KOPT-K1 (cell line): ENCODE measurements around the gene GRIK2.

ENCODE experiments used
- H3K27ac ChIP-seq: fragments of 200-600 bp; sonication (generic); 2 replicates; pipeline ENCODE4 v1.5.1; 2016; ENCODE audit warnings: antibody characterized with exemption, mild to moderate bottlenecking, low read depth, low read length; ENCODE audit not compliant: poor library complexity, severe bottlenecking
- H3K36me3 ChIP-seq: fragments of 200-600 bp; sonication (generic); 2 replicates; pipeline ENCODE4 v1.5.1; 2017; ENCODE audit warnings: antibody characterized with exemption, mild to moderate bottlenecking, low read length, moderate library complexity; ENCODE audit not compliant: insufficient read depth
- H3K9me3 ChIP-seq: fragments of 200-600 bp; sonication (generic); 2 replicates; pipeline ENCODE4 v1.5.1; 2017; ENCODE audit warnings: antibody characterized with exemption, low read length, mild to moderate bottlenecking; ENCODE audit not compliant: insufficient read depth, poor library complexity, severe bottlenecking

The GRIK2 gene

GRCh38 chr6:101465863-101466262, 72.4 kb downstream of the GRIK2 start:
- no peaks in the 10 kb centered on the region for H3K36me3 ChIP-seq

GRCh38 chr6:101477436-101477835, 83.9 kb downstream of the GRIK2 start:
- Histone ChIP-seq H3K36me3 (no peaks in the 10 kb centered on the region), H3K9me3 (no peaks in the 10 kb centered on the region), H3K27ac (no peak overlapping the region)

More at GRCh38 chr6:101465863-101466262, 72.4 kb downstream of the GRIK2 start:
- H3K9me3 ChIP-seq, result no peaks in the 10 kb centered on the region
- no peak overlapping the region for H3K27ac ChIP-seq

GRCh38 chr6:101478891-101479290, 85.4 kb downstream of the GRIK2 start:
- no peaks in the 10 kb centered on the region for H3K36me3 ChIP-seq
- no peak overlapping the region for H3K27ac ChIP-seq
- H3K9me3 ChIP-seq, result no peaks in the 10 kb centered on the region

- Histone ChIP-seq H3K27ac (no peak overlapping the region), H3K9me3 (no peaks in the 10 kb centered on the region), H3K36me3 (no peaks in the 10 kb centered on the region)
Measured at GRCh38 chr6:101482606-101483005, 89.1 kb downstream of the GRIK2 start.

GRCh38 chr6:101484781-101485180, 91.3 kb downstream of the GRIK2 start:
- Histone ChIP-seq H3K27ac (no peak overlapping the region), H3K36me3 (no peaks in the 10 kb centered on the region), H3K9me3 (no peaks in the 10 kb centered on the region)

GRCh38 chr6:101486124-101486523, 92.6 kb downstream of the GRIK2 start:
- H3K9me3 ChIP-seq, result no peaks in the 10 kb centered on the region
- no peak overlapping the region for H3K27ac ChIP-seq
- H3K36me3 ChIP-seq, result no peaks in the 10 kb centered on the region

DNA sequence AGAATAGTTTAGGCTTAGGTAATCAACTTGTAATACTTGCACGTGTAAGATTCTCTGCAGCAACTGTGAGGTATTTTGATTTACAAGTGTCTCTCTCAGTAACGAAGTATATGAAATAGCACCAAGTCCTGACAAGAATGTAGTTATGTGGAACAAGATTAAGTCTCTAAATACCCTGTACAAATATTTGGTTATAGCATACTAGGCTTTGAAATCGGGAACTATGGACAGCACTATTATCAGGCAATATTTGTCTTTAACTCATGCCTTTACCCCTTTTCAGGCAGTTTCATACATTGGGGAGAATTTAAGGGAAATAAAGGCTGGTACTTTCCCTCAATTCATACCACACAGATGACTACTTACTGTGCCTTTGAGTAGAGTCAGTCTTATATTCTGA, 93.2 kb downstream of the GRIK2 start:
- Histone ChIP-seq H3K9me3 (no peaks in the 10 kb centered on the region), H3K27ac (no peak overlapping the region), H3K36me3 (no peaks in the 10 kb centered on the region)

DNA sequence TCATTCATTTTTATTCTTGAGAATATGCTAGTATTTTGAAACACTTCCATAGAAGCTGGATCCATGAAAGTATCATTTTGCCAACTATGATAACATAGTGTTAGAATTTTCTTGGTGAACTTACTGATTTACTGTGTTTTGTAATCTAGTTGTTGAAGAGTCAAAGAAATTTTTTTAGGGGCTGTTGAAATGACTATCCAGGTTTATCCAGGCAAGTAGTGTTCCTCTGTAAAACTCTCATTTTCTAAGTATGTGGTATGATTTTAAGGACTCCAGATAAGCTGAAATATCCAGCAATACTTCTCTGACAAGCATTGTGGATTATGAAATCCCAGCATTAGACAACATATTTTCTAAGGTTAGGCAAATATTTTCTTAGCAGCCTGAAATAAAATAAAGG, 95.9 kb downstream of the GRIK2 start:
- no peak overlapping the region for H3K27ac ChIP-seq
- no peaks in the 10 kb centered on the region for H3K36me3 ChIP-seq
- H3K9me3 ChIP-seq, result no peaks in the 10 kb centered on the region

DNA sequence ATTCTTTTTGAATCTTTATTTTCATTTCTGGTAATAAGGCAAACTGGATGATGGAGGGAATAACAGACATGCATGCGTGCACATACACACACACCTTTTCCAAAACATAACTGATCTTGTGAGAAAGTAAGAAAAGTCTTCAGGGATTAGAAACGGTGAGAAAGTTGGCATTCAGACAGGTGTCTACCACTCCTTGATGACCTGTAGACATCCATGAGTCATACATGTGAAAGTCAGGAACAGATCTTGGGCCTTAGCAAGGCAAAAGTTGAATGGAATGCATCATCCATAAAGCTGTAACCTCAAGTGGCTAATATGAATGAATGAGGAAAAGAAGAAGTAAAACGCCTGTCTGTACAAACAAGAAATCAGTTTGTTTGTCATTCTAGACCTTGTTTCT, 97.3 kb downstream of the GRIK2 start:
- no peak overlapping the region for H3K27ac ChIP-seq
- H3K36me3 ChIP-seq, result no peaks in the 10 kb centered on the region
- no peaks in the 10 kb centered on the region for H3K9me3 ChIP-seq

DNA sequence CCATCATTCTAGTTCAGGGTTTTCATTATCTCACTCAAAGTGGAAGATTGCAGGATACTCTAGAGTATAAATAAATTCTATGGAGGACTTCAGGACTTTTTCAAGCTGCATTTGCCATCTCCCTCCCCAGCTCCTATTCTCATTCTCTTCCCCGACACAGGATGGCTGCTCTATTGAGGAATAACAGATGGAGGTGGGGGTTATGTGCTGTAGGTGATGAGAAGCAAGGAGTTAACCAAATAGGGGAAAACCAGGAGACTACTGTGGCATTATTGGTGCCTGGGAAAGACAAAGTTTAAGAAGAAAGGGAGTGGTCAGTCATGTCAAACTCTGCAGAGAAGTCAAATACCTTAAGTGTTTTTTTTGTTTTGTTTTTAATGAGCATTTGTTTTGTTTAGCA, 109.3 kb downstream of the GRIK2 start:
- no peak overlapping the region for H3K27ac ChIP-seq
- no peaks in the 10 kb centered on the region for H3K36me3 ChIP-seq
- no peaks in the 10 kb centered on the region for H3K9me3 ChIP-seq

- Histone ChIP-seq H3K27ac (no peak overlapping the region), H3K36me3 (no peaks in the 10 kb centered on the region), H3K9me3 (no peaks in the 10 kb centered on the region)
Measured at GRCh38 chr6:101509536-101509935, 116.0 kb downstream of the GRIK2 start.

DNA sequence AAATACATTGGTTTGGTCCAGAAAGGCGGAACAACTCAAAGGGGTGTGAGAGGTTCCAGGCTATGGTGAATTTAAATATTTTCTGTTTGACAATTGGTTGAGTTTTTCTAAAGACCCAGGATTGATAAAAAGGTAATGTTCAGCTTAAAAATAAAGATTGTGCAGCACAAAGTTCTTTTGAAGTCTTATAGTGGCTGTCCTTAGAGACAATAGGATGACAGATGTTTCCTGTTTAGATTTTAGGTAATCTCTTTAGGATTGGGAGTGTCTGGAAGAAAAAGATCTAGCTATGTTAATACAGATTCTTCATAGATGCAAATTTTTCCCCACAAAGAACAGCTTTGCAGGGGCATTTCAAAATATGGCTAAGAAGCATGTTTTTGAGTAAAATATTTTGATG, 119.7 kb downstream of the GRIK2 start:
- Histone ChIP-seq H3K36me3 (no peaks in the 10 kb centered on the region), H3K27ac (no peak overlapping the region), H3K9me3 (no peaks in the 10 kb centered on the region)

- Histone ChIP-seq H3K27ac (no peak overlapping the region), H3K36me3 (no peaks in the 10 kb centered on the region), H3K9me3 (no peaks in the 10 kb centered on the region)
Measured at GRCh38 chr6:101516578-101516977, 123.1 kb downstream of the GRIK2 start.

- H3K9me3 ChIP-seq, result no peaks in the 10 kb centered on the region
Measured at GRCh38 chr6:101517632-101518031, 124.1 kb downstream of the GRIK2 start.

DNA sequence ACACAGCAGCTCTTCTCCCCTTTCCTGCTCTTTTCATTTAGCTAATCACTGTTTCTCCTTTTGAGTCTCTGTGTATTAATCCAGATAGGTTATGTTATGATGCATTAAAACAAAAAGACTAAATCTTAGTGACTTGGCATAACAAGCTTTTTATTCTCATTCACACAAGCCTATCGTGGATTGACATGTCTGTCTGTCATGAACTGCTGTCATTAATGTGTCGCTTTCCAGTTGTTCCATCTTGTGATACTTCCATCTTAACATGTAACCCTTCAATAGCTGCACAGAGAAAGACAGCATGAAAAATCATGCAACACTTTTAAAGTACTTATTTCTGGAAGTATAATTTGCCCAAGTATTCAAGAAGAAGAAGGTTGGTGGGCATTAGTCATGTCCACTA, 128.7 kb downstream of the GRIK2 start:
- Histone ChIP-seq H3K27ac (no peak overlapping the region), H3K9me3 (no peaks in the 10 kb centered on the region), H3K36me3 (no peaks in the 10 kb centered on the region)

More at GRCh38 chr6:101517632-101518031, 124.1 kb downstream of the GRIK2 start:
- Histone ChIP-seq H3K36me3 (no peaks in the 10 kb centered on the region), H3K27ac (no peak overlapping the region)

GRCh38 chr6:101527467-101527866, 134.0 kb downstream of the GRIK2 start:
- Histone ChIP-seq H3K9me3 (no peaks in the 10 kb centered on the region), H3K27ac (no peak overlapping the region), H3K36me3 (no peaks in the 10 kb centered on the region)

DNA sequence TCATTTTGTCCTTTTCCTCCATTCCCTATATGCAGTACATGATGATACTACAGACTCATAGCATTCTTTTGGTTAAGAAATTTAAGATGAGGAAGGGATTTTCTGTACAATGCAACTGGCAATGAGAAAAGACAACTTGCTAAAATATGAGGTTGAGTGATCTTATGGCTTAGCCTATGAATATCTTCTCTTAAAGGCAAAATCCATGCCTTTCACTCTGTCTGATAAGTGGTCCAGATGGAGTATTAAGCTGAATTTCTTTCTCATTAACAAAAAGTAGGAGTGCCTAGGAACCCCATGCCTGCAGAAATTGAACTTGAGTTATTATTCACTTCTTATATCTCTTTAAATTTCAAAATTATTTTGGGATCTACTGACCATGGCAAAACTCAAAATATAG, 135.3 kb downstream of the GRIK2 start:
- Histone ChIP-seq H3K36me3 (no peaks in the 10 kb centered on the region), H3K27ac (no peak overlapping the region), H3K9me3 (no peaks in the 10 kb centered on the region)
